Mammary epithelial cell (primary cell): Measurements from ENCODE around the gene PHLDB2.

ENCODE experiments used
- CTCF ChIP-seq, 2 donors: IDR thresholded peaks in 1 of 2; conservative IDR thresholded peaks in 1 of 2; 2 replicates each; pipeline ENCODE4 v1.5.1; 2011 to 2012; ENCODE audit warnings: inconsistent platforms in 2 of 2, low read length in 2 of 2, mild to moderate bottlenecking in 2 of 2, control low read depth in 1 of 2, low read depth in 1 of 2; ENCODE audit not compliant: insufficient read depth in 1 of 2; ENCODE audit errors: extremely low read depth in 1 of 2
- EZH2 ChIP-seq: IDR thresholded peaks from 2 replicates; pipeline ENCODE4 v1.6.1; 2012; ENCODE audit warnings: low read length, inconsistent platforms, borderline replicate concordance

- TF ChIP-seq CTCF (conservative IDR thresholded peaks at IDR 0.05 in 1 of 2, IDR thresholded peaks at IDR 0.05 in 1 of 2; ENCODE audit: extremely low read depth in 1 of 2, insufficient read depth in 1 of 2, low read depth in 1 of 2, low read length in 2 of 2), result no peak
- no peak for TF ChIP-seq EZH2
These were observed 89.7 kb downstream of the PHLDB2 start for GRCh38 chr3:111948786-111949185.
